NCI-H146 treated with DMSO at 0.1 percent for 48 hours (cell line): ENCODE results near the gene GPR179.
"Not testable (repeated sequence)": the region's sequence is repeated elsewhere in the genome, so short reads cannot be mapped to it uniquely, and the experiment has no call there.

Experiments used
- DNase-seq: peaks from one replicate; lab custom pipeline; 2025; ENCODE audit not compliant: unreplicated experiment; lab: John Stamatoyannopoulos, UW

The GPR179 gene

DNA sequence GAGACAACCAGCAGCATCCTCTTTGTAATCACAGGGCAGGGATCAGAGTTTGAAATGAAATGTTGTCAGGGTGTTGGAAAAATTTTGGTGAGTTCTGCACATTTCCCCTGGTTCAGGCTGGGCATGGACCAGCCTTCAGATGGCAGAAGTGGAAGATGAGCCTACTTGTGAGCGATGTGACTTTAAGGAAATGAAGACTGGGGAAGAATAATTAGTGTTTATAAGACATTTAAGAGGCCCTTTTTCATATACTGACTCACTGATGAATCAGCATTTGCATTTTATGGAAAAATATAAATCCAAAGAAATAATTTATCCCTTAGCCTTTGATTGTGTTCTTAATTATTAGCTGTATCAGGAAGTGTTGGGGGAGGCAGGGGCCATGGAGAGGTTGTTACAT lies 20.9 kb downstream of the GPR179 start:
- no peak for DNase-seq

DNA sequence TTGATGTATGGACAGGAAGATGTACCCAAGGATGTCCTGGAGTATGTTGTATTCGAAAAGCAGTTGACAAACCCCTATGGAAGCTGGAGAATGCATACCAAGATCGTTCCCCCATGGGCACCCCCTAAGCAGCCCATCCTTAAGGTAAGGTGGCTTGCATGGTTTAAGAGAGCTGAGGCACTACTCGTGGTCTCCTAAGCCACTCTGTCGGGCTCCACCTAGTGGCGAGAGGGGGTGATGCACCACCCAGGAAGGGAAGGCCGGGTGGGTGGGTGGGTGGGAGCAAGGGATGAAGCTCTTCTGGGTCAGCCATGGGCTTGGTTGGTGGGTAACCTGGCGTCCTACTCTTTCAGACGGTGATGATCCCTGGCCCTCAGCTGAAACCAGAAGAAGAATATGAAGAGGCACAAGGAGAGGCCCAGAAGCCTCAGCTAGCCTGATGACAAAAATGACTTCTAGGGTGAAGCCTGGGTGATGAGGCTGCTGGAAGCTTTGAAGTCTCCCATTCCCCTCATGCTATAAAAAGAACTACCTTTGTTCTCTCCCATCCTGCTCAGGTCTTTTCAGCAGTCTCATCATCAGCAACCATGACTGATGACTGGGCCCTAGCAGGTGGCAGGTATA lies 21.5 kb downstream of the GPR179 start:
- no peak for DNase-seq

DNA sequence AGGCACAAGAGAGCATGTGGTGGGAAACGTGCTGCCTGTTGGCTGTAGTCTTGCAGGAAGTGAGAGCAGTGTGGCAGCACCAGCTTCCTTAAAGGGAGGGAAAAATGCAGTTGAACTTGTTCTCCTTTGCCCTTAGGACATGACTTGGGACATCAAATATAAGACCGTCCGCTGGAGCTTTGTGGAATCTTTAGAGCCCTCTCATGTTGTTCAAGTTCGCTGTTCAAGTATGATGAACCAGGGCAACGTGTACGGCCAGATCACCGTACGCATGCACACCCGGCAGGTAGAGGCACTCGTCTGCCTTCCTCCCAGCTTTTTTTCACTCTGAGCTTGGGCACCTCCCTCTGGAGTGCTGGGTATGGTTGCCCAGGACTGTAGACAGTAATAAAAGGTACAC lies 23.3 kb downstream of the GPR179 start:
- no peak for DNase-seq

DNA sequence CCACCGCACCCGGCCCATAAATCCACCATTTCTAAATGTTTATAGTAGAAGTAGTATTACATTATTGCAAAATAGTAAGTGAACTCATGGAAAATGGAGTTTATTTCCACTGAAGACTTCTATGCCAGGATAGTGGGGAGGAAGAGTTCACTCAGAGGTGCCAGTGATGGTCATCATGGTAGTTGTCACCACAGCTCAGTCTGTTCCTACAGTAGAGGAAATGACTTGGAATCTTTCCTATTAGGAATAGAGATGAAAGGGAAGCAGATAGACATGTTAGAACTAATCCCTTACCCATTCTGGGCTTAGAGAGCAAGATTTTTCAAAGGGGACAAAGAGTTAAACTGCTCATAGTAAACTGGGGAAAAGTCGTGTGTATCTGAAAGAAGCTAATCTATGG lies 26.7 kb downstream of the GPR179 start:
- DNase-seq, result no peak

DNA sequence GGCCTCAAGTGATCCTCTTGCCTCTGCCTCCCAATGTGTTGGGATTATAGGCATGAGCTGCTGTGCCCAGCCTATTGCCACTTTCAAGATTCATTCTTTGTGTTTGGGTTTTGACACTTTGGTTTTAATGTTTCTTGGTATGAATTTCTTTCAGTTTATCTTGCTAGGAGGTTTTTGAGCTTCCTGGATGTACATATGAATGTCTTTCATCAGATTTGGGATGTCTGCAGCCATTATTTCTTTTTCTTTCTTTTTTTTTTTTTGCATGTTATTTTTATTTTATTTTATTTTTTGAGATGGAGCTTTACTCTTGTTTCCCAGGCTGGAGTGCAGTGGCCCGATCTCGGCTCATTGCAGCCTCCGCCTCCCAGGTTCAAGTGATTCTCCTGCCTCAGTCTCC lies 28.3 kb downstream of the GPR179 start:
- DNase-seq, result no peak

DNA sequence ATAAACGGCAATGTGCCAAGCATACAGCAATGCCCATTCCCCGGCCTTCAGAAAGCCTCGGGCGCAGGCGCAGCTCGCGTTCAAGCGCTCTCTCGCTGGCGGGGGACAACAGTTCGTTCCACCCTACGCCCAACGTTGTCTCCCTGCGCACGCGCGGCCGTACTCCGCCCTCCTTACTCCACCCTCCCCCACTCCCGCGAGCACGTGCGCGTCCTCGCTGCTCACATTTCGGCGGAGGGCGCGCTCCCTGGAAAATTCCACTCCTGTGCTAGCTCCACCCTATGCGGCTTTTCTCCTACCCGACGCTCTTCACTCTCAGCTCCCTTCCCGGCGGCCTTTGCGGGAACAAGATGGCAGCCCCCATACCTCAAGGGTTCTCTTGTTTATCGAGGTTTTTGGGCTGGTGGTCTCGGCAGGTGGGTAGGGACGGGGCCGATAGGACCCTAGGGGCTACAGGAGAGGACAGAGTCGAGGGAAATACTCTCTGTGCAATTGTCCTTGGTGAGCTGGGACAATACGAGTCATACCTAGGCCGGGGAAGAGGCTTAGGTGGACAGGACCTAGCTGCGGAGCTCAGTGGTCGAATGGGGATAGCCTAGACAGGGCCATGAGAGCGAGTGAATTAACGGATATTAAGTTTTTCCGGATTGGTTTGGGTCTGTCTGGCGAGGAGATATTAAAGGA lies 46.8 kb downstream of the GPR179 start, which contains the start of gene MRPL45:
TSS of gene MRPL45 (plus strand) at position 335 of the 684 bp plus-strand sequence. CDS start at position 351, 16 bp downstream.
- DNase-seq, result peak; percentile 90

DNA sequence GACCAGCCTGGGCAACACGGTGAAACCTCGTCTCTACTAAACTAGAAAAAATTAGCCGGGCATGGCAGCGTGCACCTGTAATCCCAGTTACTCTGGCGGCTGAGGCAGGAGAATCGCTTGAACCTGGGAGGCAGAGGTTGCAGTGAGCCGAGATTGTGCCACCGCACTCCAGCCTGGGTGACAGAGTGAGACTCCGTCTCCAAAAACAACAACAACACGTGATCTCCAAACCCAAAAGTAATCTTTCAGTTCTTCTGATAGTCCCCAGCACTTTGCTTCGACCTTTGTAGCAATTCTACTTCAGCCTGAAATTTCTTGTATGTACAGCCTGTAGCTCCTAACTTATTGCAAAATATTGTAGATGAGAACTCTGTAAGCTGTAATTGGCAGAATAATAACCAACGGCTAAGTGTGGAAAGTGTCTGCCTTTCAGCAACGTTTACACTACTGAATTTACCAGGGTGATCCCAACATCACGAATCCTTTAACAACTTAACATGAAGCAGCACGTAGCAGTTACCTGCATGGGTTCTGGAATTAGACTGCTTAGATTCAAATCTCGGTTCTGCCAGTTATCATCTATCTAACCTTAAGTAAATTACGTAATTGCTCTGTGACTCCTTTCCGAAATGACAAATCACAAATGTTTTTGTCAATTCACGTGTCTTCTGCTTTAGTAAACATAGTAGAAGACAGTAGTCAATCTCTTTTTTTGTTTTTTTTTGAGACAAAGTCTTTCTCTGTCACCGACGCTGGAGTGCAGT lies 48.0 kb downstream of the GPR179 start:
- peak; percentile 18 for DNase-seq

DNA sequence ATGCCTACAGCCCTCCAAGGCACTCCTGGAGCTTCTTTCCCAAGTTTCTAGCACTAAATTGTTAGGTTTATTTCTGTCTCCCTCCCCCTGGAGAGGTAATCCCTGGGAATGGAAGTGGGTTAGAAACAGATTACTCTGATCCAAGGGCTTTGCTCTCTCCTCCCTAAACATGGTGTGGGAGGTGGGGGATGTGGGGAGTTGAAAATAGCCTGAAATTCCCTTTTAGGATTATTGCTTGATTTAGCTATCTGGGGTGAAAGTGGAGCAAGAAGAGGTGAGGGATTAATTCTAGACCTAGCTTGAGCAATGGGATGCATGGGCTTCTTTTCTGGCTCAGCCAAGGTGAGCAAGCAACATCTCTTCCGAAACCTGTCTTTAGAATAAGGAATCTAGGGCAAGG lies 54.0 kb downstream of the GPR179 start:
- not testable (repeated sequence) for DNase-seq

DNA sequence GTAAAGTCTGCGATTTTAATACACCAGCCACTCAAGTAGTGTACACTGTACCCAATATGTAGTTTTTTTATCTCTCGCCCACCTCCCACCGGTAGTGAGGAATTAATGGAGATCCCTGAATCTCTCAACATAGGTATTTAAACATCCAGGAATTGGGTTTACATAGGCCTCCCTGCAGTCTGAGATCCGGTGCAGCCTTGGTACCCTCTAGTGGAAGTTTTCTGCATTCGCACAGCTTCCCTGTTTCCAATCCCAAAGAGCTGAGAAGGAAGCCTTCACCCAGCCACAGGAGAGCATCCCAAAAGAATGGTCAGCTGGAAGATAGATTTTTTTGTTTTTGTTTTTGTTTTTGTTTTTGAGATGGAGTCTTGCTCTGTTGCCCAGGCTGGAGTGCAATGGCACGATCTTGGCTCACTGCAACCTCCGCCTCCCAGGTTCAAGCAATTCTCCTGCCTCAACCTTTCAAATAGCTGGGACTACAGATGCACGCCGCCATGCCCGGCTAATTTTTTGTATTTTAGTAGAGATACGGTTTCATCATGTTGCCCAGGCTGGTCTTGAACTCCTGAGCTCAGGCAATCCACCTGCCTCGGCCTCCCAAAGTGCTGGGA lies 55.4 kb downstream of the GPR179 start:
- DNase-seq, result not testable (repeated sequence)

DNA sequence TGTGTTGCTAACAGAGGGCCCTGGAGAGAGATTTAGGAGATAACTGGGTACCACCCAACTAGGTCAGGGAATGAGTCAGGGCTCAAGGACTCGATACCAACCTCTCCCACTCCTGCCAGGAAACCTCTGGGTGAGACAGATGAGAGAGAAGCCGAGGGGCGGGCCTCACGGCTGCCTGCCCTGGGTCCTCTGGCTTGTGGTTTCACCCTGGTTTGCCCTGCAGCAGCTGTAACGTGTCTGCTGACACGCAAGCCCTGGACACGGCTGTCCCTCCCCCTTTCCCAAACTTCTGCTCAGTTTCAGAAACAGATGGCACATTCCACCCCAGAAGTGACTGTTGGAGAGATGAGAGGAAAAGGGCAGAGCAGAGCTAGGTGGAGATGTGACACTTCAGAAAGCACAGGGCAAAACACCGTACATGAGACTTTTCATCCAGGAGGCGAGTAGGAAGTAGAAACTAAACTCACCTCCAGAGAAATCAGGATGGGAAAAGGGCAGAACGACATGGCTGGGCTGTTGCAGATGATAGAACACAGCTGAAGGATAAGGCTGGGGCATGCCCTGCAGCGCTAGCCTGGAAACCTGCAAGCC lies 57.2 kb downstream of the GPR179 start:
- DNase-seq, result not testable (repeated sequence)

DNA sequence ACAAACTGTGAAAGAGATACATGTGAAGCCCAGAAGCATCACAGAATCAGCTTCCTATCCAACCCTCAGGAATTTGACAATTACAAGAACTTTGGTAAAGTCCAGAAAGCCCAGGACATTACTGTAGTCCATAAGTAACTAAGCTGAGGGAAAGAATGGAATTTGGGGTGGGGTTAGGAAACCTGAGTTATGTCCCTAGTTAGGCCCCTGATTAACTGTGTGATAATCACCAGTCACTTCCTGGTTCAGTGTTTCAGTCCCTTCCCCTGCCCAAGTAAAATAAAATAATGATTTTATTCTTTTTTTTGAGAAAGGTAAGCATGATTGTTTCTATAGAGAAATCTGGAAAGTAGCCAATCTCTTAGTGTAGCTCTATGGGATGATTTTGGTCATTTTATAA lies 57.8 kb downstream of the GPR179 start:
- not testable (repeated sequence) for DNase-seq
